ENCODE measurements around the gene ARHGAP42.
A peak's percentile ranks its signal among the peaks of the same experiment; 100 is the strongest.

ARHGAP42 gene

GRCh38 chr11:100805506-100806199, 118.6 kb downstream of the ARHGAP42 start:
- no peak for DNase-seq

GRCh38 chr11:100806296-100806695, 119.2 kb downstream of the ARHGAP42 start:
- DNase-seq, result no peak

GRCh38 chr11:100808904-100809491, 121.9 kb downstream of the ARHGAP42 start:
- no peak for DNase-seq

- DNase-seq, result no peak
Measured at GRCh38 chr11:100810146-100810545, 123.1 kb downstream of the ARHGAP42 start.

- DNase-seq, result no peak
Measured at GRCh38 chr11:100810666-100811065, 123.6 kb downstream of the ARHGAP42 start.

- DNase-seq, result no peak
Measured at GRCh38 chr11:100812517-100812916, 125.4 kb downstream of the ARHGAP42 start.

- DNase-seq, result no peak
Measured at GRCh38 chr11:100815787-100816330, 128.8 kb downstream of the ARHGAP42 start.

GRCh38 chr11:100816823-100817222, 129.7 kb downstream of the ARHGAP42 start:
- DNase-seq, result no peak

GRCh38 chr11:100817620-100818019, 130.5 kb downstream of the ARHGAP42 start:
- DNase-seq, result no peak

- DNase-seq, result no peak
Measured at GRCh38 chr11:100820621-100821020, 133.5 kb downstream of the ARHGAP42 start.

GRCh38 chr11:100821198-100821597, 134.1 kb downstream of the ARHGAP42 start:
- DNase-seq, result no peak

- DNase-seq, result no peak
Measured at GRCh38 chr11:100823360-100823759, 136.3 kb downstream of the ARHGAP42 start.

GRCh38 chr11:100824041-100824809, 137.1 kb downstream of the ARHGAP42 start:
- no peak for DNase-seq

GRCh38 chr11:100825626-100826025, 138.5 kb downstream of the ARHGAP42 start:
- peak; percentile 6 to 23 (median 19) for DNase-seq

GRCh38 chr11:100827934-100828661, 141.0 kb downstream of the ARHGAP42 start:
- DNase-seq, result peak; percentile 30 to 93 (median 80)

- peak; percentile 31 to 80 (median 65) for DNase-seq
Measured at GRCh38 chr11:100830274-100830673, 143.2 kb downstream of the ARHGAP42 start.

- no peak for DNase-seq
Measured at GRCh38 chr11:100830978-100831732, 144.1 kb downstream of the ARHGAP42 start.

- no peak for DNase-seq
Measured at GRCh38 chr11:100831929-100832494, 144.9 kb downstream of the ARHGAP42 start.

- no peak for DNase-seq
Measured at GRCh38 chr11:100832829-100833228, 145.7 kb downstream of the ARHGAP42 start.

GRCh38 chr11:100833276-100833675, 146.2 kb downstream of the ARHGAP42 start:
- no peak for DNase-seq

- DNase-seq, result no peak
Measured at GRCh38 chr11:100835854-100836253, 148.8 kb downstream of the ARHGAP42 start.

GRCh38 chr11:100837311-100837710, 150.2 kb downstream of the ARHGAP42 start:
- no peak for DNase-seq

Measured in NCI-H1417 (cell line).